BLaER1 treated with 17β-estradiol and CSF1 and Interleukin-3, amounts not matched to agents 10 nM and 100 nM (cell line): ENCODE data around the gene THYN1.

ENCODE experiments used
- H3K27ac ChIP-seq, 11 experiments: shearing (Covaris generic); formaldehyde crosslinking; 2 replicates each; pipeline ENCODE4 v1.8.1; 2022
- H3K27me3 ChIP-seq, 11 experiments: shearing (Covaris generic); formaldehyde crosslinking; 2 replicates each; pipeline ENCODE4 v1.8.1; 2022
- H3K36me3 ChIP-seq, 11 experiments: shearing (Covaris generic); formaldehyde crosslinking; 2 replicates each; pipeline ENCODE4 v1.8.1; 2022
- H3K4me1 ChIP-seq, 10 experiments: shearing (Covaris generic); formaldehyde crosslinking; 2 replicates each; pipeline ENCODE4 v1.8.1; 2022
- H3K4me2 ChIP-seq, 11 experiments: shearing (Covaris generic); formaldehyde crosslinking; 2 replicates each; pipeline ENCODE4 v1.8.1; 2022
- H3K4me3 ChIP-seq, 10 experiments: shearing (Covaris generic); formaldehyde crosslinking; 2 replicates each; pipeline ENCODE4 v1.8.1; 2022
- H3K9ac ChIP-seq, 11 experiments: shearing (Covaris generic); formaldehyde crosslinking; 2 replicates each; pipeline ENCODE4 v1.8.1; 2022
- H3K9me3 ChIP-seq, 11 experiments: shearing (Covaris generic); formaldehyde crosslinking; replicated peaks in 1 of 11; 2 replicates each; pipeline ENCODE4 v1.8.1; 2022
- H4K20me1 ChIP-seq, 11 experiments: shearing (Covaris generic); formaldehyde crosslinking; 2 replicates each; pipeline ENCODE4 v1.8.1; 2022
- Cebpa-rat ChIP-seq, 11 experiments: shearing (Covaris generic); IDR thresholded peaks; 2 replicates each; pipeline ENCODE4 v1.8.1; 2022

The THYN1 gene

GRCh38 chr11:134206185-134206584 lies 47.0 kb downstream of the THYN1 start:
- Histone ChIP-seq H3K4me2 (no peak overlapping the region), H3K27ac (no peak overlapping the region), H3K4me3 (no peak overlapping the region), H3K36me3 (peaks cover 88 to 98% (median 96%) of the 10 kb centered on the region in 11 experiments), H4K20me1 (peaks cover 0 to 35% (median 9%) of the 10 kb centered on the region in 11 experiments; a peak in 9 of 22 replicates), H3K27me3 (no peaks in the 10 kb centered on the region), H3K9ac (no peak overlapping the region), H3K9me3 (no peaks in the 10 kb centered on the region), H3K4me1 (peaks cover 0 to under 1% (median 0%) of the 10 kb centered on the region in 10 experiments; a peak in 4 of 20 replicates)
- TF ChIP-seq Cebpa-rat (IDR thresholded peaks at IDR 0.05) = no peak

GRCh38 chr11:134205729-134206128 lies 47.4 kb downstream of the THYN1 start:
- no peaks in the 10 kb centered on the region for H3K9me3 ChIP-seq
- no peak overlapping the region for H3K4me3 ChIP-seq
- H3K27me3 ChIP-seq = no peaks in the 10 kb centered on the region
- H3K9ac ChIP-seq = no peak overlapping the region
- H3K27ac ChIP-seq = no peak overlapping the region
- H3K36me3 ChIP-seq = peaks cover 91 to 98% (median 96%) of the 10 kb centered on the region in 11 experiments
- H4K20me1 ChIP-seq = peaks cover 0 to 30% (median 4%) of the 10 kb centered on the region in 11 experiments; a peak in 9 of 22 replicates
- TF ChIP-seq Cebpa-rat (IDR thresholded peaks at IDR 0.05) = no peak
- no peak overlapping the region for H3K4me2 ChIP-seq
- H3K4me1 ChIP-seq = no peaks in the 10 kb centered on the region

GRCh38 chr11:134202661-134203060 lies 50.5 kb downstream of the THYN1 start:
- Histone ChIP-seq H3K4me2 (no peak overlapping the region), H4K20me1 (peaks cover 0 to 18% (median 0%) of the 10 kb centered on the region in 11 experiments; a peak in 6 of 22 replicates), H3K4me1 (no peaks in the 10 kb centered on the region), H3K9me3 (no peaks in the 10 kb centered on the region), H3K27ac (no peak overlapping the region), H3K36me3 (peaks cover 87 to 98% (median 94%) of the 10 kb centered on the region in 11 experiments), H3K27me3 (no peaks in the 10 kb centered on the region), H3K9ac (no peak overlapping the region), H3K4me3 (no peak overlapping the region)
- TF ChIP-seq Cebpa-rat (IDR thresholded peaks at IDR 0.05) = no peak

DNA sequence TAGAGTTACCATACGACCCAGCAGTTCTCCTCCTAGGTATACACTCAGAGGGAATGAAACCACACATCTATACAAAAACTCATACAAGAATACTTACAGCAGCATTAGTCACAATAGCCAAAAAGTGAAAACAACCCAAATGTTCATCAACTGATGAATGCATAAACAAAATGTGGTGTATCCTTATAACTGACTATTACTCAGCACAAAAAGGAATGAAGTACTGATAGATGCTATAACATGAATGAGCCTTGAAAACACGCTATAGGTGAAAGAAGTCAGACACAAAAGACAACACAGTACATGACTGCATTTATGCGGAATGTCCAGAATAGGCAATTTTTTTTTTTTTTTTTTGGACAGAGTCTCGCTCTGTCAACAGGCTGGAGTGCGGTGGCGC lies 52.5 kb downstream of the THYN1 start:
- no peaks in the 10 kb centered on the region for H3K9me3 ChIP-seq
- H4K20me1 ChIP-seq = peaks cover 0 to 9% (median 0%) of the 10 kb centered on the region in 11 experiments; a peak in 6 of 22 replicates
- no peaks in the 10 kb centered on the region for H3K4me1 ChIP-seq
- H3K27me3 ChIP-seq = no peaks in the 10 kb centered on the region
- H3K27ac ChIP-seq = no peak overlapping the region
- TF ChIP-seq Cebpa-rat (IDR thresholded peaks at IDR 0.05) = no peak
- no peak overlapping the region for H3K9ac ChIP-seq
- no peak overlapping the region for H3K4me2 ChIP-seq
- peaks cover 79 to 100% (median 99%) of the 10 kb centered on the region in 11 experiments for H3K36me3 ChIP-seq
- H3K4me3 ChIP-seq = no peak overlapping the region

GRCh38 chr11:134199531-134199930 lies 53.6 kb downstream of the THYN1 start:
- H3K36me3 ChIP-seq = peaks cover 75 to 100% (median 99%) of the 10 kb centered on the region in 11 experiments
- H3K4me1 ChIP-seq = no peaks in the 10 kb centered on the region
- no peak overlapping the region for H3K27ac ChIP-seq
- no peak overlapping the region for H3K4me2 ChIP-seq
- no peak overlapping the region for H3K9ac ChIP-seq
- H4K20me1 ChIP-seq = peaks cover 0 to 9% (median 0%) of the 10 kb centered on the region in 11 experiments; a peak in 5 of 22 replicates
- H3K9me3 ChIP-seq = no peaks in the 10 kb centered on the region
- no peak for TF ChIP-seq Cebpa-rat (IDR thresholded peaks at IDR 0.05)
- no peak overlapping the region for H3K4me3 ChIP-seq
- no peaks in the 10 kb centered on the region for H3K27me3 ChIP-seq
